ENCODE measurements around the gene ARHGAP4.

ARHGAP4 gene

DNA sequence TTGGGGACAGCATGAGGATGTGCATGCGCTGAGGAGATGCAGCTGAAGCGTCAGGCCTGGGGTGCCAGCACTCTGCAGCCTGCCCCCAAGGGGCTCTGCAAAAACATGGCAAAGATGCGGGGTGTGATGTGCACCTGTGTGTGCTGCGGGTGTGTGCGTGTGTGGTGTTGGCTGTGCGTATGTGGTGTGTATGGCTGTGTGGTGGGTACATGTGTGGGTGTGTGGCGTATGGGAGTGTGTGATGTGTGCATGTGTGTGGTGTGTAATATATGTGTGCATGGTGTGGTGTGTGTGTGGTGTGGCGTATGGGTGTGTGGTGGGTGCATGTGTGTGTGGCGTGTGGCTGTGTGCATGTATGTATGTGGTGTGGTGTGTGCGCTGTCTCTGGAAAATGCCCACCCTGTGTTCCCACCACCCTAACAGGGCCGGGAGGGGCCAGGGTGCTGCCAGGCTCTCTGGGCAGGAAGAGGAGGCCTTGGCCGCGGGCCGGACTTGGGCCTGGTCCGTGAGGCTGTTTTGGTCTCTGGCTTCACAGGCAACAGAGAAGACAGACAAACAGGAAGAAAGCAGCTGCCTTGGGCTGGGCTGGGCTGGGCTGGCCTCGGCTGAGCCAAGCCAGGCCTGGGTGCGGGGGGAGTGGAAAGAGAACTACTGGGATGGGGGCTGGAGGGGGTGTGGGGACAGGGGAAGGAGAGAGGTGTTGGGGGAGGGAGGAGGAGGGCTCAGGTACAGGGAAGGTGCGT, 22.7 kb downstream of the ARHGAP4 start:
- no peak for DNase-seq

DNA sequence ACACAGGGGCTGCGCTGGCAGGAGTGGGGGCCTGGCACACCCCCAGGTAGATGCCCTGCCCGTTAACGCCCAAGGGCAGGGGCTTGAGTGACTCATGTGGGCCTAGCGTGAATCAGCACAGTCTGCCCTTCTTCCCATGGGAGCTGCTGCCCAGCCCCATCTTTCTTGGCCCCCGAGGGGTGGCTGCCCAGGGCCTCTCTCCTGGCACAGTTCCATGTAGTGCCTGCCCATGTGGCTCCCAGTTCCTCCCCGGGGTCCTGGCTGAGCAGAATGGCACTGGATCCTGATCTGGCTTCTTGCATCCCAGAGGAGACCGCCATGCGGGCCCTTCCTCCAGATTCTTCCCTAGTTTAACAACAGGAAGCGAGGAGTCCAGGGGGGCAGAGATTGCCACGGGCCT, 23.7 kb downstream of the ARHGAP4 start:
- DNase-seq = no peak

DNA sequence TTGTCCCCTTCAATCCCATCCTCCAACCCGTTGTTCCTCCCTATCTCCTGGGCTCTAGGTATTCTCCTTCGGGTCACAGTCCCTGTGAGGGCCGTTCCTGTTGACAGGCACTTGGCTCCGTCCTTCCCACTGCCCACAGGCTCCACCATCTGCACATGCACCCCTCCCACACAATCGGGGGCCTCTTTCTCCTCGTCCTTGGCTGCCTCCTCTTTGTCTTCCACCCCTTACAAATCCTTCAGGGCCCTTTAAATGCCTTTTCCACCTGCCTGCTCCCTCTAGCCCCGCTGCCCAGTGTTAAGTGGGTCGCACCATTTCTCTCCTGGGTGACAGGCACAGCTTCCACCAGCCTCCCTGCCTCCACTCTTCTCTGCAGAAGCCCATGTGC, 24.3 kb downstream of the ARHGAP4 start:
- DNase-seq = no peak

DNA sequence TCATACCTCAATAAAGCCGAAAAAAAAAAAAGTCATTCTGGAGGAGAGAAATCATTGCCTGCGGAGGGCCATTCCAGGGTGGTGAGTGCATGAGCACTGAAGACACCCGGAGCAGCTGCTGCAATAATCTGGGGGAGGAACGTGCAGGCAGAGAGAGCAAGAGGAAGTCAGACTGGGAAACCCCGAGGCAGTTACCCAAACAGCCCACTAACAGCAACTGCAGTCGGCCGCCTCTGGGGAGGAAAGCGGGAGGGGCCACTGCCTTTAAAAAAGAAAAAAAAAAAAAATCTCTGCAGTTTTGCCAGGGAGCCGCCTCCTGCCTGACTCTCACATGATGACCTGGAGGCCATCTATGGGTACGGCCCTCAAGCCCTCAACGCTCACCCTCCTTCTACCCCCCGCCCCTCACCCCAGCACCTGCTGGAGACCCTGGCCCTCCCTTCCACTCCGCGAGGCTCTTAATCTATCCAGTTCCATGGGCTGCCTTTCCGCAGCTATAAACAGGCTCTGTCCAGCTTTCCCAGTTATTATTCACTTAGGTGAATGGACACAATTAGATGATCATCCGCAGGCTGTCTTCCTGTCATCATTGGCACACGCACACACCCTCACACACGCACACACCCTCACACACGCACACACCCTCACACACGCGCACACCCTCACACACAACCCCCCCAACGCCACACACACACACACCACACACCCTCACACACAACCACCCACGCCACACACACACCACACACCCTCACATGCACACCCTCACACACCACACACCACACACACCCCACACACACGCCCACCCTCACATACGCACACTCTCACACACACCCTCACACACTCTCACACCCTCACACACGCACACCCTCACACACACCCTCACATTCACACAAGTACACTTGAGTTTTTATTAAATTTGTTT, 25.0 kb downstream of the ARHGAP4 start:
- peak; percentile 88 for DNase-seq

DNA sequence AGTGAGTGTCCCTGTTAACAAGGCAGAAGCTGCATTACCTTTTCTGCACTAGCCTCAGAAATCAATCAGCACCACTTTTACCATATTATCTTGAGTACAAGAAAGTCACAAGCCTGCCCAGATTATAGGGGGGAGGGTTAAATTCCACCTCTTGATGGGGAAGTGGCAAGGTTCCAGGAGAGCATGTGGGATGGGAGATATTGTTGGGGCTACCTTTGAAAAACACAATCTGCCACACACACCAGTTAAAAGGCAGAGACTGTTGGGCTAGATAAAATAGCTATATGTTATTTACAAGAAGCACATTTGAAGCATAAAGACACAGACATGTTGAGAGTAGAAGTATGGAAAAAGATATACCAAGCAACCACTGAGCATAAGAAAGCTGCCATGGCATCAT, 28.2 kb downstream of the ARHGAP4 start:
- DNase-seq = peak; percentile 85

DNA sequence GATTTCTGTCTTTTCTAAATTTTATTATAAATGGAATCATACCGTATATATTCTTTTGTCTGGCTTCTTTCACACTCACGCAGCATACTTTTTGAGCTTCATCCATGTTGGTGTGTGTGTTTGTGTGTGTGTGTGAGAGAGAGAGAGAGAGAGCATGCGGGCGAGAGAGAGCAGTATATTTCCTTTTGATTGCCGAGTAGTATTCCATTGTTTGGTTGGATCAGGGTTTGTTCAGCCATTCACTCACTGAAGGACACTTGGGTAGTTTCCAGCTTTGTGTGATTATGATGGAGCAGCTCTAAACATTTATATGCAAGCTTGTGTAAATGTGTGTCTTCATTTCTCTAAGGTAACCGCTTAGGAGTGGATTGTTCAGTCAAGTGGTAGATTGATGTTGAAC, 36.9 kb downstream of the ARHGAP4 start:
- no peak for DNase-seq

DNA sequence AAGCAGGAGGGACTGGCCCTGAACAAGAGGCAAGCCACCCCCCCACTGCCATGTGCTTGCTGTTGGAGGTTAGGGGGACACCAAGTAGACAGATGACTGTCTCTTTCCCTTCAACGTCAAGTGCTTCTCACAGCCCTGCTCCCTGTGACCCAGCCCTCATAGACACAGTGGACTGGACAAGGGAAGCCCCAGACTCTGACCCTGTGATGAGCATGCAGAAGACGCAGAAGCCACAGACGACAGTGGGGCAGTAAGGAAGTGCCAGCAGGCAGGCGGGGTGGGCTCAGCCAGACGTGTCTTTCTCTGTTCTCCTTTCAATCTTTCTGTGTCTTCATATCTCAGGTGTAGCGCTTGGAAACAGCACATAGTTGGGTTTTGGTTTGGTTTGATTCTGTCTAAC, 37.7 kb downstream of the ARHGAP4 start:
- DNase-seq = no peak

DNA sequence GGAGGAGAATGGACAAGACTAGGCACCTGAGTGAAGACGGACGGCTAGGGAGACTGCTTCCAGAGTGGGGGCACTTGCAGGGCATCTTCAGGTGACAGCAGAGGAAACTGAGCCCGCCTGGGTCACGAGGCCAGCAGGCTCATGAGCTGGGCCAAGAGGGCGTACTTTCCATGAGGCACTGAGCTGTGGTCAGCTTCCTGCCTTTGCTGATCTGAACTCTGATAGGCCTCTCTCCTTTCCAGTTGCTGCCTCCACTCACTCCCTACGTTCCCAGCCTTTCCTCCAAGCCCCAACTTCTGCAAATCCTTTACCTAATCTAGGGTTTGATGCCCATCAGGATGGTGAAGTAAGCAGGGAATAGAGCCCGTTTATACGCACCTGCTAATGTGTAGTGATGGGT, 38.7 kb downstream of the ARHGAP4 start:
- DNase-seq = no peak

DNA sequence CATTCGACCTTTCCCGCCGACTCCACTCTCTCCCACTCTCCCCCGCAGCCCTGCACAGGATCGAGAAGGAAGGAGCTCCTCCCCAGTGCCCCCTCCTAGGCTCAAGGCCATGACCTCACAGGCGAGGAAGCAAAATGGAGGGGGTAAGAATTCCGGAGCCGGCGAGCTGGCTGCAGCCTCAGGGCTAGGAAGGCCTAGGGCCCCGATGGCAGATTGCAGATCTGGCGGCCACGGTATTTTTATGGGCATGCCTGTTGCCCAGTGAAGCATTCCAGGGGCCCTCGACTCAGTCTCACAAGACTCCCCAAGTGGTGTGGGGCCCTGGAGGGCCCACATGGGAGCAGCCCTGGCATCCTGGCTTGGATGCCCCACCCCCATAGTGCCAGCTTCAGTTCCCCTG, 39.1 kb downstream of the ARHGAP4 start:
- DNase-seq = no peak

DNA sequence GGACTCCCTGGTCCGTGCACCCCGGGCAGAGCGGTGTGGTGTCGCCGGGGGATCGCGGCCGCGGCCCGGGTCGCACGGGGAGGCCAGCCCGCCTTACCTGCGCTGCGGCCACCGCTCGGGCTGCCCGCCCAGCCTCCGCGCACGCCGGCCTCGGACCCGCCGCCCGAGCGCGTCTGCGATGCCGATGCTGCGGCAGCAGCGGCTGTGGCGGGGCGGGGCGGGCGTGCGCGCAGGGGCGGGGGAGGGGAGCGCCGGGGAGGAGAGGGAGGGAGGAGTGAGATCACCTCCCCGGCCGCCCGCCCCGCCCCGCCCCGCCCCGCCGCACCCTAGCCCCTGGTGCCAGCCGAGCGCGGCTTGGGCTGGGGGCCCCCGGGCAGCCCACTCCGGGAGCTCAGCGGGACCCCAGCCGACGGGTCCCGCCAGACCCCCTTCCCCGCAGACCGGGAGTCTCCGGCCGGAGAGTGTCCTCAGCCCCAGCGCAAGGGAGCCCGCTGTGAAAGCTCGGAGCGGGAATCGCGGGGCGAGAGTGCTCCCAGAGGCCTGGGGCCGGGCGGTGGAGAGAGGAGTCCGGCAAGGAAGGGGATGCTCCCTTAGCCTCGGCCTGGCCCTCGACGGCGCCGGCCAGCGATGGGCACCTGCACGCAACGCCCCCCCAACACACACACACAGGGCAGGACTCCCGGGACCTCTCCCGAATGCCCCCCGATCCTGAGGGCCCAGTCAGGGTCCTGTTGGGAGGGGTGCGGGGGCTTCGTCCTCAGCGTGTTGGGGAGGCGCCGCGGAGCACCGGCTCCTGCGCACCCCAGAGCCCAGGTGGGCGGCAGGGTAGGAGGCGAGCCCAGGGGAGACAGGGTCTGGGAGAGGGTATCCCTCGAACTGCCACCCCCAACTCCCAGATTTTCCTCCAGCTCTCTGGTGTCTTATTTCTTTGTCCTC, 39.8 kb downstream of the ARHGAP4 start, which contains the start of gene L1CAM:
TSS of gene L1CAM (minus strand) at position 206 of the 936 bp plus-strand sequence. CDS start 10,337 bp downstream, outside the sequence.
- DNase-seq = no peak

DNA sequence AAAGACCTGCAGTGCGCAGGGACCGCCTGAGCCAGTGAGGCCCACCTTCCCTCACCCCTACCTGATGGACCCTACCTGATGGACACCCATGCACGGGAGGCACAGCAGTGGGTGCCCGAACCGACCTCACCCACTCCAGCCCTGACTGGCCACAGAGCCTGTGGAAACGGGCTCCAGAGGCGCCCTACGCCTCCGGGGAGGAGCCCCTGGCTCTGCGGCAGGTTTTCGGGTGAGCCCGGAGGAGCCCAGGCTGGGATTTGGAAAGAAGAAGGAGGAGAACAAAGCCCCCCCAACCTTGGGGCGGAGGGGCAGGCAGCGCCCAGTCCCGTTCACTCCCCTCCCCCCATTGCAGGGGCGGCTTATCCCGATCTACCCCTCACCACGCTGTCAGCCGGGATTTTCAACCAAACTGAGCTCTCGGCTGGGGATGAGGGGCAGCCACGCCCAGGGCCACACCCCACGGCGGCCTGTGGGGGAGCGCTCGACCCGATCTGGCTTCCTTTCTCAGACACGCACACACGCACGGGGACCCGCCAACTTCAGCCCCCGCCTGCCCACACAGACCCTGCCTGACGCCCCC, 40.8 kb downstream of the ARHGAP4 start:
- peak; percentile 49 for DNase-seq

DNA sequence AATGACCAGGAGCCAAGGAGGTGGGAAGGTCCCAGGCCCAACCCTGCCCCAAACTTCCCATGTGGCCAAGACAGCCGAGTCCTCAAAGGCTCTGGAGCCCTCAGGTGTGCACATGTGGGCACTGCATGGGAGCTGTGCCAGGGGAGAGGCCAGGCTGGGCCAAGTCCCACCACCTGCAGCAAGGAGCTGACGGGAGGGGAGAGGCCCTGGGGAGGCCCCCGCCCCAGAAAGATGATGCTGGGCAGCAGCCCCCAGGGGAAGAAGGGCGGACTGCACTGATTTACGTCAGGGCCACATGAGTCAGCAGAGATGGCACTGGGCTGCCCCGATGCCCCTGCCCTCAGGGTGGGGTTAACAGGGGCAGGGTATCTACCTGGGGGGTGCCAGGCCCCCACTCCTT, 41.5 kb downstream of the ARHGAP4 start:
- DNase-seq = peak; percentile 74

DNA sequence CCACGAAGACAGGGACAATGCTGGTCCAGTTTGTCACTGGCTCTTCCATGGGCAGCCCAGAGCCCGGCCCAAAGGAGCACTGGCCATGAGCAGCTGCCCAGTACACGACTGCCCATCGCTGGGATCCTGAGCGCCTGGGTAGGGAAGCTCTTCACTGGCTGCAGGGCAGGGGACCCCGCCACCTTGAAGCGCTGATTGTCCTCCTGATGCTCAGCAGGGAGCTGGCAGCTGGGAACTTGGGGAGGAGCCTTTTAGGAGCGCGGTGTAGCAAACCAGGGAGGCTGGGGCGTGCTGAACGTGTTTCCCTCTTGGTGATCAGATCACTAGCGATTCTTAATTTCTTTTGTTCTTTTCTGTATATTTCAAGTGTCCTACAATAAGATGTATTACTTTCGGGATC, 41.9 kb downstream of the ARHGAP4 start:
- DNase-seq = peak; percentile 74

DNA sequence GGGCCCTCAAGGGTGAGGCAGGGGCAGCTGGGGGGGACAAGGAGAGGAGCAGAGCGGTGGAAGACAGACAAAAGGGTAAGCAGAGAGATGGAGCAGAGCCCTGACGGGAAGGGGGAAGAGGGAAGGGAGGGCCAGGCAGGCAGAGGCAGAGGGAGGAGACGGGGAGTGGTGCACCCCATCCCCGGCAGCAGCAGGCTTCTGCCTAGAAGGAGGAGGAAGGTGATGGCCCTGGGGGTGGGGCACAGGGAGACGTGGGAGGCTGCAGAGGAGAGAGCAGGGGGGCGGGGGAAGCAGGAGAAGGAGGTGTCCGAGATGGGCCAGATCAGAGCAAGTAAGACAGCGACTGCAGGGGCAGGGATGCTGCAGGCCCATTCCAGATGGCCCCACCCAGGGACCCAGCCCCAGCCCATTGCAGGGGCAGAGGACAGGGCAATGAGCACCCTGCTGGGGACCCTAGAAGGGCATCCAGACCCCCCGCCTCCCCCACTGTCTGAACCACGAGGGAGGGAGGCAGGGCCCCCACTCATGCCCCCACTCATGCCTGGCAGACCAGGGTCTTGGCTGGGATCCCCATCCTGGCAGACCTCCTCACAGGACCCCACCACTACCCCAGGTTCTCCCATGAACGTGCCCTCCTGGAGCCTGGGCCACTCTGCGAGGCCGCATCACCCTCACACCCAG, 42.8 kb downstream of the ARHGAP4 start:
- DNase-seq = no peak

DNA sequence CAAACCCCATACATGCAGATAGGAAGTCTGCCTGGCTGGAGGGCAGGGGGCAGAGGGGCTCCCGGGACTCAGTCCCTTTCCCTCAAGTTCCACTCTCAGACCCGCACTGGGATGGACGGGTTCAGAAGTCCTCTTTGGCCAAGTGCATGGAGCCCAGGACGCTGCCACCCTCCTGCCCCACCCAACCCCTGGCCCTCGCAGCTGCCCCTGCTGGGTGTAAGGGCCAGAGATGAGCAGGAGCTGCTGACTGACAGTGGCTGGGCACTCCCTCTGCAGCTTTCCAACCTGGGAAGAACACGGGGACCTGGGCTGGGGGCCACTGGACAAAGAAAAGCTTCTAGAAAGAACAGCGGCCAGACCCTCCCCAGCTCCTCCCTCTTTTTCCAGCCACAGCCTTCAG, 43.5 kb downstream of the ARHGAP4 start:
- no peak for DNase-seq

DNA sequence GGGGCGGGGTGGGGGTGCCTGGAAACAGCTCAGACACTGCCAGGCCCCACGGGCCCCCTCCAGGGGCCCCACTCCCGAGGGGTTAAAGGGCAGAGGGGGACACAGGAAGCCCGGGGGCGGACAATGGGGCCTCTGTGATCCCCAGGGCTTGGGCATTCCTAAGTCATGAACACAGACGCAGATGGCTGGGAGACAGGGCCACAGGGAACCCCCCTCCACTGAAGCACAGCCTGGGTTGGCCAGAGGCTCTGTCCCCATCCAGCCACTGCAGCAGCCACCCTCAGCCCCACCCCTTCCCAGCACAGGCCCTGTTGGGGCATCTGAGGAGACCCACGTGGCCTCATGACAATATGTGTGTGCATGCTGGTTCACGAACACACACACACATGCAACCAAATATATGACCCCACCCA, 44.0 kb downstream of the ARHGAP4 start:
- DNase-seq = no peak

DNA sequence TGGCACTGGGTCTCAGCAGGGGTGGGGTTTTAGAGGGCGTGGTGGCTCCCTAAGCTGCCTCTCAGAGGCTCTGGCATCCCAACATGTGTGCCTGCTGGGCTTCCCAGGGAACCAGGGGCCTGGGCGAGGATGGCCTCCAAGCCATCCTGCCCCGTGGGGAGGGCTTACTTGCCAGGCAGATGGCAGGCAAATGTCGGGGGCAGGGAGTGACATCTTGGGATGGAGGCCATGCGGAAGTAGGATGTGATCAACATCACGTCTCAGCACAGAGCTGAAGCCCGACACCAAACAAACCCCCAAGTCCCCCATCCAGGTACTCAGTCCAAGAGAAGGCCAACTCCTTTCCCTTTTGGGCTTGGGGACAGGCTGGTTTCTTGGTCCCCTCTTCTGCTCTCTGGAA, 44.8 kb downstream of the ARHGAP4 start:
- no peak for DNase-seq

DNA sequence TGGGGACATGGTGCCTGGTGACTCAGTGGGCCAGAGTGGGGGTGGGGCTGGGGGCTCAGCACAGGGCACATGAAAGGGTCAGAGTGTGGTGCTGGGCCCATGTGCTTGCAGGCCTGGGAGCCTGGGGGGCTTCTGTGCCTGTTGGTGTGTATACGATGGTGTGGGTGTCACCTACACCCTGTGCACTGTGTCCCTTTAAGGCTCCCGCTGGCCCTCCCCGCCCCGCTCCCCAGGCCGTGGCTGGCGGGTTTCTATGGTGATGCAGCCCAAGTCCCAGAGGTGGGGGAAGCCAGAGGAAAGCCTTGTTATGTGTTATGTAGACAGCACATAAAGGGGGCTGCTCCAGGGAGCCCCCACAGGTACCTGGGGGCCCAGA, 45.6 kb downstream of the ARHGAP4 start:
- no peak for DNase-seq

DNA sequence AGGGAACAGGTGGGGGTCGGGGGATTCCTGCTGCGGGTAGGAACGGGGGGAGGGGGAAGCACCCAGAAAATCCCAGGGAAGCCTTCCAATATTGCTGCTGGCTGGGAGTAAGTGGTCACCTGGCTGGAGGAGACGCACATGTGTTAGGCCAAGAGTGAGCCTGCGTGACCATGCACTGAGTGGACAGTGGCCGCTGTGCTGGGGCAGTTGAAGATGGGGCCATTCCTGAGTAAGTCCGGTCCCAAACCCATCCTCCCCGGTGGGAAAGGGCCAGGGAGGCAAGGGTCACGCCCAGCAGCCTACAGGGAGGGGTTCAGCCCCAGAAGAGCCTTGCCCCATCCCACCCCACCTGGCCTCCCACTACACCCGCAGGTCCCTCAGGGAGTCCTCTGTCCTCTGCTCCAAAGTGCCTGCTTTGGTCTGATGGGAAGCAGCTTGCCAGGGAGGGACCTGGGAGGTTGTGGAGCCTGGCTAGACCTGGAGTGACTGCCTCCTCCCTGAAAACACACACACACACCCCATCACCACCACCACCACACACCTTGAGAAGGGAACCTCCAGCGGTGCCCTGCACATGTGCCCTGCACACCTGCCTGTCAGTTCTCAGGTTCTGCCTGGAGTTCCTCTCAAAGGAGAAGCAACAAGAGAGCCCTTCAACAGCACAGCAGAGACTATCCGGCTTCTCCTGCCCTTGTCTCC, 46.2 kb downstream of the ARHGAP4 start:
- peak; percentile 36 for DNase-seq

DNA sequence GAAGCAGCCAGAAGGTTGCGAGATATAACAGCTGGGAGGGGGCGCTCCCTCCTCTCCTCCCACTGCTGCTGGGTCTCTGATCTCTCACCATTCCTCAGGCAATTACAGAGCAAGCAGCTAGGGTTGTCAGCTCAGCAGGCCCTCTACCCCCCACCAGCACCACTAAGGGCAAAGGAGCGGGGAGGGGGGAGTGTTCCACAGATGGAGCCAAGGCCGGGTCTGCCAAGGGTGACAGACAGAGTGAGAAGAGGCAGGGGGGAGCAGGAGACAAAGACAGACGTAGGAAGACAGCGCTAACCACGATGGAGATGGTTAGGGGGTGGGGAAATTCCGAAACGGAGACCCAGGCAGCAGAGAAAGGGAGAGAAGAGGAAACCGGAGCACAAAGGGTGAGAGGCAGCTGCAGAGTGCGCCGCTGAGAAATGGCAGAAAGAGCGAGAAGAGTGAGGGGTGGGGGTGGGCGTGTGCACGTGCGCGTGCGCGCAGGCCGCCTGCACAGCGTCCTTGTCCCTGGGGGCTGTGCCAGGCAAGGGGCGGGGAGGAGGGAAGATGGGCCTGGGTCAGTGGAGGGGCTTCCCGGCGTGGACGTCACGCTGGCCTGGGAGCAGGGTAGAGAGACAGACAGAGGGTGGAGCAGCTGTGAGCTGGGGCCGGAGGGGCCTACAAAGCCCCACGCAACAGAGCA, 47.0 kb downstream of the ARHGAP4 start:
- peak; percentile 88 for DNase-seq

DNA sequence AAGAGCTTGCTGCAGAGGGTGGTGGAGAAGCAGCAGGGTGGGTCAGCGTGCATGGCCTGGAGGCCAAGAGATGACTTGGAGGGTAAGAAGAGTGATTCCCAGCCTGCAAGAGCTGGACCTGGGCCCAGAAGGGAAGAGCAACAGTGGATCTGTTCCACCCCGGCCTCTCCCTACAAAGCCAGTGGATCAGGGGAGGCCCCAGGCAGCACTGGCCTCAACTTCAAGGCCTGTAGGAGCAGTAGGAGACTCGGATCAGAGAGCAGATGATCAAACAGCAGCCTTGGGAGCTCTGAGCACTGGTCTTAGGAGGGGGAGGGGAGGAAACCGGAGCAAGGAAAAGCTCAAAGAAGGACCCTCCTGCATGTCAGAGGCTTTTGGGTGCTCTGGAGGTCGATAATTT, 47.7 kb downstream of the ARHGAP4 start:
- no peak for DNase-seq

Data from NCI-H2171 treated with DMSO at 0.1 percent for 48 hours (cell line).